GM18517 (cell line): ENCODE results near the gene PRKCA.

Source experiments
- ATAC-seq: cut with Tn5 transposase; IDR thresholded peaks from one replicate; pipeline ENCODE4 v1.9.1; 2021; ENCODE audit warnings: mild to moderate bottlenecking, moderate library complexity; ENCODE audit not compliant: unreplicated experiment

PRKCA gene

DNA sequence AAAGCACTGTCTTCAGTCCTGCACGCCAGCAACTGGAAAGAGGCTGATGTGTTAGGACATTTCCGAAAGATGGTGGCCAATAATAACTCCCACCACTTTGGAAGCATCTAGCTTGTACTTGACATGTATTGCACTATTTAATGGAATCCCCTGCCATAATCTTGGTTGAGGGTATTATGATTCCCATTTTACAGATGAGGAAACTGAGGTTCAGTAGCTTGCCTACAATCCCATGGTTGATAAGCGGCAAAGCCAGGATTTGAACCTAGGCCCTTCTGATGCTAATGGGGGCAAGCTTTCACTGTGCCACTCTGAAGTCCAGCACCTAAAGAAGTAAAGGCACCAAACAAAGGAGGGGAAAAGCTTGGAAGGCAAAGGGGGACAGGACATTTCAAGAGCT, 540.5 kb downstream of the PRKCA start:
- ATAC-seq = no peak

DNA sequence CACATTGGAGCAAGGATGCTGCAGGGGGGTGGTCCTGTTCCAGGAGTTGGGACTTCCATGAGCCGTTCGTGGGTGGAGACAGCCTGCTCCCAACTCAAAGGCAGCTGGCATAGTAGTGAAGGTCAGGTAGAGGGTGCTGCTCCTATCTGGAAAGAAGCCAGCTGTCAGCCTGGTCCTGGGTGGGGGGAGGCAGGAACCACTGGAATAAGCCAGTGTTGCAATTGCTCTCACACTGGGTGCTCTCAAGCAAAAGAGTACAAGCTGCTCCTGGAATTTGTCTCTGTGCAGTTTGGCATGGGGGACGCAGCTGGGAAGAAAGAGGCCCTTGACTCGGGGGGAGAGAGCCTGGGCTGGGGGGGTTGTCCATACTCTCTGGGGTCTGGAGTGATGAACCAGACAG, 541.2 kb downstream of the PRKCA start:
- ATAC-seq = no peak

DNA sequence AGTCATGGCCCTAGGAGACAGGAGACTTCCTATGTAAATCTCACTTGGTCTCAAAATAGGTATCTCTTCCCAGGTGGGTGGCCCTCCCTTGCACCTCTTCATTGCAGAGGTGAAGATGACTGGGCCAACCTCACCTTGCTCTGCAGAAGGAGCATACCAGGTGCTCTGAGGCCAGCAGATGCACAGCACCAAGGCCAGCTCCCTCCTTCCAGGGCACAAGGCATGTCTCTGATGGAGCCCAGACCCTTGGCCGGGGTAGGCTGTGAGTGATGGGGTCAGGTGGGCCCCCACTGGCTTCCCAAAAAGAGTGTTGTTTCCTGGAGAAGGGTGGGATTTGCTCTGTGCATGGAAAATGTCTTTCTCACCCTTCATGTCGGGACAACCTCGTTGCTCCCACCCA, 545.3 kb downstream of the PRKCA start:
- ATAC-seq = no peak

DNA sequence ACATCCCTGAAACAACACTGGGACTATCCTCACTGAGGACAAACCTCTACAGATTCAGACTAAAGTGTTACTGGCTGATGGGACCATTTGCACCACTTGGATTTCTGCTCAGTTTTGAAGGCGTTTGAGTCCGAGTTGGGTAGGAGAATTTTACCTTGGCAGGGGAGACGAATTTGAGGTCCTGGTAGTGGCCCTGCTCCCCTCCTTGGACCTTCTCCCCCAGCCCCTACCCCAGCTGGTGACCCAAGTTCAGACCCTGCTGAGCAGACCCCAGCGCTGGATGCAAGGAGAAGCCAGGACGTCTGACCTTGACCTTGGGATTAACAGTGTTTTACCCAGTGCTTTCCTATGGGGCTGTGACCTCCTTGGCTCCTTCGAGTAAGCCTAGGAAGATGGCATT, 546.1 kb downstream of the PRKCA start:
- ATAC-seq = no peak

DNA sequence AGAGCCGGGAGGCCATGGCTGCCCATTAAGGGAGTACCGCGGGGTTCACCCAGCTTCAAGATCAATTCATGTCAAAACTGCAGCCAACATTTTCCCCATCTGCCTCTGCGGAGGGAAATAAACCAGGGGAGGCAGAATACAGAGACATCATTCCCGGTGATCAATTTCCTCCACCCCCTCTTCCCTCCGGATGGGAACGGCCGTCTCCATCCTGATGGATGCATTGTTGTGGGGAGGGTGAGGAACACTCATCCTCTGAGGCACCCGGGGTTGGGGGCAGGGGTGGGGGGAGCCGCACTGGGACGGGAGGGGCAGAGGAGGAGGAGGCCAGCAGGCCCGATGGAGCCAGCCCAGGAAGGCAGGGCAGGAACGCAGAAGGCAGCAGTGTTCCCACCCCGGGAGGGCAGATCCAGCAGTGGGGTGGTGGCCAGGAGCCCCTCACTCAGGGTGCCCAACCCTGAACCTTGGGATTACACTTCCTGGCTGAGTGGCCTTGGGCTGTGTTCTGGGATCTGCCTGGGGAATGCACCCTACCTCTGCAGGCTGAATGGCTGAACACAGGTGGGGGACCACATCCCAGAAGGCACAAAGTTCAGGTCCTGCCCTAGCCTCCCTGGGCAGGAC, 546.7 kb downstream of the PRKCA start:
- ATAC-seq = no peak

DNA sequence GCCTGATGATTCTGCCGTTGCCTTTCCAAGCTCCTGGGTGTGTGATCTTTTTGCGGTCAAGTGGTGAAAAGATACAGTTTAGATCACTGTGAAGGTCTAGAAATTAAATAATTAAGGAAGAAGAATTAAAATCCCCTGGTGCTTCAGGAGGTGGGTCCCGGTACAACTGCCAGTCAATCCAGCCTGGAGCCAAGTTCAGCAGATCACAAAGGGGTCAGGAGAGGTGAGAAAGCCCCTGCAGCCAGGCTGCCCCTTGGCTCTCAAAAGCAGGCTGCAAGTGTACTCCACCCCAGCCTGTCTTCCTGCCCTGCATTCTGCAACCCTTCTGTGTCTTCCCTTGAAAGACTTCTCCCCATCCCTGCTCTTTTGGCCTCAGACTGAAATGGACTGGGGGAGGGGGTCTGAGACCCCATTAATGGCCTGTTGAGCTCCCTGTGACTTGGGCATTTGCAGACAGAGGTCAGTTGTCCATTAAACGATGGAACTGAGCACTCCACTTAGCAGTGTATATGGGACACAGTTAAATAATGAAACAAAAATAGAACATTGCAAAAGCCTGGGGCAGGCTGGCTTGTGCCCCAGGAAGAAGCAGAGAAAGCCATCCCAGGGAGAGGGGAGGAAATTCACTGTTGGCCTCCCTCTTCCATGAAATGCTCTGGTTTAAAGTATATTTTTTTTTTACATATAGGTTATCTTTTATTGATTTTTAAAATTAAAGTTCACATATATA, 547.6 kb downstream of the PRKCA start:
- no peak for ATAC-seq

DNA sequence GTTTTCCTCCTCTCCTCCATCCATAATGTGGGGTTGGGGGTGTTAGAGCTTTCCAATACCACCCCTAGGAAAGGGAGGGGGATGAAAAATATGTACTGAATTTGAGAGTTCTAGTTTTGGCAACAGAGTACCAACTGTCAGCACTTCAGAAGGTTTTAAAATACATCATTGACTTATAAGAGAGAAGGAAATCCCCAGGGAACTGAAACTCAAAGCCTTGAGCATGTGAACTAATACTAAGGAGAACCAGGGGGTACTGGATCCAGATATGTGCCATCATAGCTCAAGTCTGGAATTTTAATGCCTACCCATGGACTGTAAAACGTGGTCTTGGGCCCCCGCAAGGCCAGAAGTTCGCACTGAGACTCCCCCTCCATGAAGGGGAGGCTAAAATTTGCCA, 548.3 kb downstream of the PRKCA start:
- ATAC-seq = no peak

DNA sequence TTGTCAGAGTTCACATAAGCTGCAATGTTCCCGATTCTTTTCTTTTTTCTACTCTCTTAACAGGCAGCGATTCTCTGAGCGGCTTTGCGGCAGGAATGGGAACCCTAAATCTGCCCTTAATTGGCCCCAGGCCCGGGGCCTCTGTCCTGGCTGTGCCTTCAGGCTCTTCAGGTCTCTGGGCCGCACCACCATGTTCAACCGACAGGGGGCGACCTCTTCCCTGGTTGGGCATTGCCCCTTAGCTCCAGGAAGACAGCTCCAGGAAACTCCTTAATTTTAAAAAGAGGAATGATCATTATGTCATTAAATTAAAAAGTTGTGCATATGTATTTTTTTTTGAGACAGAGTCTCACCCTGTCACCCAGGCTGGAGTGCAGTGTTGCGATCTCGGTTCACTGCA, 552.8 kb downstream of the PRKCA start:
- no peak for ATAC-seq

DNA sequence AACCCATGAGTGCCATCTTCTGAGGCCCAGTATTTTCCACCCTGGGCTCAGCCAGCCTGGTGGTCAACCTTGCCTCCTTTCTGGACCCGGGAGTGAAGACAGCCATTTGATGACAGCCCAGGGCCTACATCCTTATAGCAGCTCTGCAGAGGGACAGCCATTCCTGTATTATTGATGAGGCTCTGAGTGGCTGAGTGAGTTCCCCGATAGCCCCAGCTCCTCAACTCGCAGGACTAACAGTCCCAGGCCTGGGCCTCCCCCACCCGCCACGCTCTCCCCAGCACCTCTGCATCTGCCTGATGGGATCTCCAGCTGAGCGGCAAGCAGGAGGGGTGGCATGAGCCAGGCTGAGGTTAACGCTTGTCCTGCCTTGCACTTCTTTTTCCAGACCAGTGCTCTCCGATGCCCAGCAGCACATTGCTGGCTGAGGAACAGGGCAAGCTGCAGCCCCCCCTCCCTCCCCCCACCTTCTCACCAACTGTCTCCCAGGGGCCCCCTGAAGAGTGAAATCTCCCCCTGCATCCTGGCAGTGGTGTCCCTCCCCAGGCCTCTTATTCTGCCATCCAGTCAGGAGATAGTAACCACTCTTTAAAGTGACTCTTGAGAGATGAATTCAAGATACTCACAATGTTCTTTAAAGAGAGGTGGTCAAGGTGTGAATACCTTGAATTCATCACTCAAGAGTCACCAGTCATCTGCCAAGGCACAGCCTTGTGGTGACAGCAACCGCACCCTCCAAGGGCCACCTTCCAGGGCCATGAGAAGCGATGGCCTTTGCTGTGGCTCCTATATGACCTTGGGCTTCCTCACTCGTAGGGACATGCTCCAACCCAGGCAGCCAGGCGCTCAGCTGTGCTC, 556.0 kb downstream of the PRKCA start:
- no peak for ATAC-seq

DNA sequence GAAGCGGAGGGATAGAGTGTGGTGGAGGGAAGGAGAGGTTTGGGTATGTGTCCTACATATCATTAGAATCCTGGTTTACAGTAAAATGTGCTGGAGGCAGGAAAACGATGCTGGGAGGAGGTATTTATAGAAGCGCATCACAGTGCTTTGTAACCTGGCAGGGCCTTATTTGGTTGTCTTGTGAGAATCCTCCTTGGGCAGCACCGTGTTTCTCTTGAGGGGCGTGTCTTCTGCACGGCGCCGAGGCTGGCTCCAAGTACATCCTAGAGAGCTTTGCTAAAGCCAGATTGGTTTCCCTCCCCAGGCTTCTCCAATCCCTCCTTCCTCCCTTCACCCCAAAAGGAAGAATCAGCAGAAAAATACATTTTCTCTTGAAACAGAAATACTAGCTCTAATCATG, 556.9 kb downstream of the PRKCA start:
- no peak for ATAC-seq

DNA sequence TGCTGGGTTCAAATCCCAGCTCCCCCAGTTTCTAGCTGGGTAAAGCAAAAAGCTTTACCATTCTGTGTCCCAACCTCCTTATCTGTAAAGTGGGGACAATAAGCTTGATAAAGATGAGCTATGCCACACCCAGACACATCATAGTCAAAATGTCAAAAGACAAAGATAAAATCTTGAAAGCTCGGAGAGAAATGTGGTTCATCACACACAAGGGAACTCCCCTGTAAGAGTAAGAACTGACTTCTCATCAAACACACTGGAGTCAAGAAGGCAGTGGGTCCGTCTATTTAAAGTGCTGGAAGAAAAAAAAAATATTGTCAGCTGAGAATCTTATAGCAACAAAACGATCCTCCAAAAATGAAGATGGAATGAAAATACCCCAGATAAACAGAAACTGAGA, 557.8 kb downstream of the PRKCA start:
- no peak for ATAC-seq
